ENCODE measurements around the gene APOA4.

APOA4 gene

DNA sequence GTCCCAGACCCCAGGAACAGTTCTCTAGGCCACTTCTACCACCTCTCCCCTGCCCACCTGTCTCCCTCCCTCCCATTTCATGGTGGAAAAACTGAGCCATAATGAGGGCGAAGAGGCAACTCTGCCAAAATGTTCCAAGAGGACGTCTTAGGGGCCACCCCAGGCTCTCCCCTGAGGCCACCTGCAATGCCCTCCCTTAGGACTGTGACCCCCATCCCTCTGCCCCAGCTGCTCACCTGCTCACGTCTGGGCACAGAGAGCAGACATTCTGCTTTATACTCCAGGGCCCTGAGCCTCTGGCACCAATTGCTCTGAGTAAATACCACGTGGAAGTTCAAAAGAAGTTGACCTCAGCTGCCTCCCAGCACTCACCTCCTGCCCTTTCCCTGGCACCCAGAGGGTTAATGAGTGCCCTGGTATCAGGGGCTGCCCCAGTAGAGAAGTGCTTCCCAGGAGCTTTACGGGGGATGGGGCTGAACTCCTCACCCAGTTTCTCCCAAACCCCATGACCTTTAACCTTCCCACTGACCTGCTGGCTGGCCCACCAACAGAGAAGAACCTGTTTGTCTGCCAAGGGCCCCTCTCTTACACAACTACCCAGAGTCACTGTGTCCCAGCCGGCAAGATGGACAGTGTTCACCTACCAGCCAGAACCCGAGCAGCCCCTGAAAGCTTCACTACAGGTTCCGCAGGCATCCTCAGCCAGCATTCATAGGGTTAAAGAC is 30.8 kb downstream of the APOA4 start:
- in situ Hi-C loops (cut with MboI; ENCODE audit: low pct_unique_long_range_greater_than_20kb, low sequenced_read_pairs, unreplicated experiment) = loop anchor here (25.0 kb wide), 1 partner anchor 320 kb away; no protein-coding TSS in a partner anchor
- no peak for DNase-seq (ENCODE audit: low spot score)

GRCh38 chr11:116791813-116792143 is 31.3 kb downstream of the APOA4 start, which contains the start of gene APOA5:
Gene APOA5, minus strand, starts transcription at chr11:116791879. Its CDS starts 19 bp downstream, at chr11:116791860.
- in situ Hi-C loops (cut with MboI; ENCODE audit: low pct_unique_long_range_greater_than_20kb, low sequenced_read_pairs, unreplicated experiment) = loop anchor here (25.0 kb wide), 1 partner anchor 321 kb away; no protein-coding TSS in a partner anchor
- no peak for DNase-seq (ENCODE audit: low spot score)
- no peak for TF ChIP-seq CTCF (IDR thresholded peaks at IDR 0.05; ENCODE audit: extremely low read depth, insufficient read depth, missing control alignments)

More for the DNA sequence above, 30.8 kb downstream of the APOA4 start:
- no peak for TF ChIP-seq CTCF (IDR thresholded peaks at IDR 0.05; ENCODE audit: extremely low read depth, insufficient read depth, missing control alignments)

DNA sequence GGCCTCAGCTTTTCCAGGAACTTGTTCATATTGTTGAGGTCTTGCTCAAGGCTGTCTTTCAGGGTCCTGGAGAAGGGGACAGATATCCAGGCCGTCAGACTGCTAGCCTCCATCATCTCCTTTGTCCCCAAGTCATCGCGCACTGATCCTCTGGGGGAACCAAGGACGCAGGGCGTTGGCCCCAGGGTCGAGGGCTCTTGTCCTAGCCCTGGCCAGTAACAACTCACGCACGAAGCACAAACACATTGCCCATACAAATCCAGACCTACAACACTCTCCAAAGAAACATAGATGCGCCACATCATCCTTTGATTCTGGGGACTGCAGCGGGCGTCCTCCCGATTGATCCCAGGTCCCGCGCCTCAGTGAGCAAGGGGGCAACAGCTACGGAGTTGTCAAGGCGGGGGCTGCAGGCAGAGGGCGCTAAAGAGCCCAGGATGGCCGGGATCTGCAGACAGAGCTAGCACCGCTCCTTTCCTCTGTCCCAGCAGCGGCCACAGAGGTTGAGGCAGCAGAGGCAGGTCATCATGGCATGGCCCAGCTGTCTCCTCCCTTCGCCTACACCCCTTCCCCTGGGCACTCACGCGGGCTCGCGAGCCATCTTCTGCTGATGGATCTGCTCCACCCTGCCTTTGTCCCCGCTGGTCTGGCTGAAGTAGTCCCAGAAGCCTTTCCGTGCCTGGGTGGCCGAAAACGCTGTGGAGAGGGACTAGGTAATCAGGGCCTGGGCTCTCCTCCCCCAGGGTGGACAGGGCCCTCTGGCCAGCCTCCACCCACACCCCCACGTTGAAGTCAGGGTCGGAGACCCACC is 31.9 kb downstream of the APOA4 start:
- in situ Hi-C loops (cut with MboI; ENCODE audit: low pct_unique_long_range_greater_than_20kb, low sequenced_read_pairs, unreplicated experiment) = loop anchor here (25.0 kb wide), 1 partner anchor 321 kb away; no protein-coding TSS in a partner anchor
- peak; percentile 92 for TF ChIP-seq CTCF (IDR thresholded peaks at IDR 0.05; ENCODE audit: extremely low read depth, insufficient read depth, missing control alignments)
- peak; percentile 89 for DNase-seq (ENCODE audit: low spot score)

- in situ Hi-C loops (cut with MboI; ENCODE audit: low pct_unique_long_range_greater_than_20kb, low sequenced_read_pairs, unreplicated experiment) = loop anchor here (25.0 kb wide), 1 partner anchor 322 kb away; no protein-coding TSS in a partner anchor
- no peak for TF ChIP-seq CTCF (IDR thresholded peaks at IDR 0.05; ENCODE audit: extremely low read depth, insufficient read depth, missing control alignments)
- no peak for DNase-seq (ENCODE audit: low spot score)
These were observed 32.7 kb downstream of the APOA4 start for GRCh38 chr11:116790167-116791001.

DNA sequence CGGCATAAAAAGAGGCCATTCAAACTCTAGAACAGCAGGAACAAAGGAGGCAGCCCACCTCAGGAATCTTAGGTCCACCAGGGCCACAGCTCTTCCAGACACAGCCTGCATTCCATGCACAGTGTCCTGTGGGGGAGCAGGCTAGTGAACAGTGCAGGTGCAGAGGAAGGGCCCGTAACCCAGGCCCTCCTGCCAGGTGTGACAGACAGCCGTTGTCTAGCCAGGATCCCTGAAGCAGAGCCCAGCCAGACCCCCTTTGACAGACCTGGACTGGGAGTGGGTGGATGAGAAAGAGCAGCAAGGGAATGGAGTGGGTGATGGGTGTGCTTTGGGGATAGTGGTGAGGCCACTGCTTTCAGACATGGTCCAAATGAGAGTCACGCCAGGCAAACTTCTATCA is 34.1 kb downstream of the APOA4 start:
- in situ Hi-C loops (cut with MboI; ENCODE audit: low pct_unique_long_range_greater_than_20kb, low sequenced_read_pairs, unreplicated experiment) = loop anchor here (25.0 kb wide), 1 partner anchor 323 kb away; no protein-coding TSS in a partner anchor
- no peak for DNase-seq (ENCODE audit: low spot score)
- no peak for TF ChIP-seq CTCF (IDR thresholded peaks at IDR 0.05; ENCODE audit: extremely low read depth, insufficient read depth, missing control alignments)

GRCh38 chr11:116788534-116788933 is 34.6 kb downstream of the APOA4 start:
- TF ChIP-seq CTCF (IDR thresholded peaks at IDR 0.05; ENCODE audit: extremely low read depth, insufficient read depth, missing control alignments) = no peak
- DNase-seq (ENCODE audit: low spot score) = no peak
- in situ Hi-C loops (cut with MboI; ENCODE audit: low pct_unique_long_range_greater_than_20kb, low sequenced_read_pairs, unreplicated experiment) = loop anchor here (25.0 kb wide), 1 partner anchor 324 kb away; no protein-coding TSS in a partner anchor

Data from GM13977 (cell line).